ENCODE data around the gene CYSLTR2. TPM values are rescaled to one million over a fixed set of nuclear protein-coding genes. Genes with fewer than 3 reads are reported as not detected.
A peak's percentile ranks its signal among the peaks of the same experiment; 100 is the strongest.

The CYSLTR2 gene
- total RNA-seq, 2 donors from 2014 or later: 0.59 to 0.74 TPM

- Histone ChIP-seq H3K27ac (peak overlapping the region in 1 of 2 donors; percentile 30), H3K36me3 (no peaks in the 10 kb centered on the region), H3K4me1 (replicated peaks) (no peaks in the 10 kb centered on the region), H3K4me3 (no peak overlapping the region), H3K9me3 (no peaks in the 10 kb centered on the region), H3K27me3 (replicated peaks; ENCODE audit: insufficient read depth) (no peaks in the 10 kb centered on the region)
- WGBS: 65% methylated on average over 9 of the region's 9 CpGs
- TF ChIP-seq POLR2AphosphoS5 (IDR thresholded peaks at IDR 0.05) (no peak), CTCF (IDR thresholded peaks at IDR 0.05) (no peak), POLR2A (IDR thresholded peaks at IDR 0.05) (no peak)
- DNase-seq (ENCODE audit: low spot score): no peak
- intact Hi-C loops (cut with DNase I): loop anchor here (10.0 kb wide), 1 partner anchor 524 kb away; no protein-coding TSS in a partner anchor
These were observed 97.1 kb downstream of the CYSLTR2 start for GRCh38 chr13:48750588-48751383.

DNA sequence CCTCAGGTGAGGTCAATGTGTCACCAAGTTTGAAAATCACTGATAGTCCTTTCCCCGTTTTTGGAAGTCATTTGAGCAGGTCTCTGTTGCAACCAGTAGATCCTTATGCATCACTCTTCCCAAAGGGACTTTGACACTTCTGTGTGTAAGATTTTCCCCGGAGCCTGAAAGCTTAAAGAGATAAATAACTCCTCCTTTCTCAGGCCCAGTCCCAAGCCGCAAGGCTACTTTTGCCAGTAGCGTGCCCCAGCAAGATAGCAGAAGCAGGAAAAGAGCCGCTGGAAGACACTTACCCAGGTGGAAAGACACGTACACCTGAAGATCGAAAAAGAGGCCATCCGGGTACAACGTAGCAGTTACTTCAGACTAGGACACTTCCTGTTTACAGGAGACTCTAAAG is 106.9 kb downstream of the CYSLTR2 start:
- no peaks in the 10 kb centered on the region for H3K27me3 ChIP-seq (replicated peaks; ENCODE audit: insufficient read depth)
- H3K27ac ChIP-seq: no peak overlapping the region
- TF ChIP-seq CTCF (IDR thresholded peaks at IDR 0.05): no peak
- TF ChIP-seq POLR2AphosphoS5 (IDR thresholded peaks at IDR 0.05): no peak
- TF ChIP-seq POLR2A (IDR thresholded peaks at IDR 0.05): no peak
- WGBS: 89% methylated on average over 9 of the region's 9 CpGs
- no peaks in the 10 kb centered on the region for H3K4me1 ChIP-seq (replicated peaks)
- intact Hi-C loops (cut with DNase I): no loop called here
- H3K4me3 ChIP-seq: no peak overlapping the region
- DNase-seq (ENCODE audit: low spot score): no peak
- no peaks in the 10 kb centered on the region for H3K36me3 ChIP-seq
- H3K9me3 ChIP-seq: no peaks in the 10 kb centered on the region

Other genes with a start within 250 kb of the CYSLTR2 start
- gene LPAR6, start 240.8 kb upstream of the CYSLTR2 start, total RNA-seq: 10 to 100 TPM; 17.3 to 66.5 TPM
- 10 to 100 TPM; 11.6 to 26.2 TPM for gene RCBTB2, start 120.8 kb upstream of the CYSLTR2 start, total RNA-seq

Measured in prostate gland (tissue), 2 donors.